ENCODE data around the gene KAZN. TPM values are rescaled to one million over a fixed set of nuclear protein-coding genes. Genes with fewer than 3 reads are reported as not detected.

Gene KAZN
- total and polyA plus RNA-seq, 2 of the 8 experiments (the other 6 are each of a cell fraction or from before 2014, with no cell fraction given): 3.7 to 11.8 TPM

DNA sequence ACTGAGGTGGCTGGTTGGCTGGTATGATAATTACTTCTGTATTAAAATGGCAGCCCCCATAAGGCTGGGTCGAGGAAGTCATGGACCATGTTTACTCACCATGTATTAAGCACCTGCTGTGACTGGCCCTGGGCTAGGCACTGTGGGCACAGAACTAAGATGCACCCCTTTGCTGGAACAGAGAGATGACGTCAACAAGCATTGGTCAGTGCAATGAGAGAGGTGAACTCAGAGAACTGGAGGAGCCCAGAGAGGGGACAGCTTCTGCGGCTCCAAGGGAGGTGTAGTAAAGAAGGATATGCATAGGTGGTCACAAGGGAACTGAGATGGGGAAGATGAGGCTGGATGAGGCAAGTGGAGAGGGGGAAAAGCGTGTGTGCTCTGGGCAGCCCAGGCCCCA is 88.7 kb downstream of the KAZN start:
- H3K4ac ChIP-seq (replicated peaks; ENCODE audit: insufficient read length, low read depth, low read length): no peak overlapping the region
- H3K27ac ChIP-seq (ENCODE audit: low read depth, low read length): no peak overlapping the region
- no peak overlapping the region for H2AFZ ChIP-seq (ENCODE audit: low read length)
- no peak overlapping the region for H2BK120ac ChIP-seq (replicated peaks; ENCODE audit: low read depth, low read length)
- no peaks in the 10 kb centered on the region for H3K23me2 ChIP-seq (ENCODE audit: low read depth, low read length)
- H3K14ac ChIP-seq (ENCODE audit: insufficient read length): no peak overlapping the region
- H3K56ac ChIP-seq (replicated peaks; ENCODE audit: insufficient read length, low read depth, low read length): no peak overlapping the region
- no peak overlapping the region for H2BK5ac ChIP-seq (ENCODE audit: low read depth, low read length)
- H3K18ac ChIP-seq (ENCODE audit: extremely low read depth, low read length): no peak overlapping the region
- H4K8ac ChIP-seq (ENCODE audit: extremely low read depth, insufficient read depth, low read length): no peak overlapping the region
- FAIRE-seq: no peak
- peaks cover 0 to 3% of the 10 kb centered on the region in 2 experiments; a peak in 1 of 4 replicates for H3K9me3 ChIP-seq (ENCODE audit: insufficient read depth in 2 of 2, low read depth in 1 of 2, low read length in 1 of 2)
- no peaks in the 10 kb centered on the region for H3K27me3 ChIP-seq (replicated peaks in 1 of 4; ENCODE audit: control insufficient read depth in 3 of 4, extremely low read depth in 1 of 4, insufficient read depth in 3 of 4, low read length in 3 of 4)
- H4K91ac ChIP-seq (replicated peaks; ENCODE audit: insufficient read length, low read length): peak overlapping the region; percentile 81
- 85% methylated on average over 4 of the region's 4 CpGs; no CpG with 5 or more reads in 1 of the 2 experiments for WGBS, 2 experiments (ENCODE audit: extremely low coverage in 1 of 2, insufficient coverage in 1 of 2, insufficient read length in 1 of 2, insufficient replicate concordance in 2 of 2, low coverage in 1 of 2, low lambda C conversion rate in 2 of 2, missing lambda C conversion rate in 1 of 2)
- no peak overlapping the region for H3K4me3 ChIP-seq (ENCODE audit: extremely low read depth in 1 of 4, insufficient read depth in 2 of 4, low read depth in 3 of 4, low read length in 4 of 4)
- no peaks in the 10 kb centered on the region for H4K20me1 ChIP-seq (replicated peaks in 1 of 2; ENCODE audit: control insufficient read depth in 1 of 2, insufficient read depth in 2 of 2, low read length in 2 of 2)
- ChIA-PET POLR2A (ENCODE audit: partially characterized antibody) (no interaction called here), CTCF (ENCODE audit: partially characterized antibody) (interaction anchor here (0.7 to 2.2 kb wide), 4 partner anchors 8 to 228 kb away, joined by 3 to 6 read pairs (median 4); no protein-coding TSS in a partner anchor)
- no peak overlapping the region for H2AK5ac ChIP-seq (ENCODE audit: low read depth, low read length)
- TF ChIP-seq SIRT6 (IDR thresholded peaks at IDR 0.05; ENCODE audit: low read length) (no peak), FOSL1 (IDR thresholded peaks at IDR 0.05; ENCODE audit: insufficient read depth, low read depth, low read length) (no peak), RNF2 (IDR thresholded peaks at IDR 0.05; ENCODE audit: borderline replicate concordance, low read depth, low read length, missing control alignments, poor library complexity, severe bottlenecking) (no peak), SIX5 (IDR thresholded peaks at IDR 0.05; ENCODE audit: low read depth, low read length) (no peak), POLR2AphosphoS5 (IDR thresholded peaks at IDR 0.05; ENCODE audit: low read depth, low read length) (no peak), TEAD4 (IDR thresholded peaks at IDR 0.05; ENCODE audit: low read depth, low read length) (no peak), POU5F1 (IDR thresholded peaks at IDR 0.05; ENCODE audit: low read depth, low read length) (no peak)
- TF ChIP-seq, protein P1, sequence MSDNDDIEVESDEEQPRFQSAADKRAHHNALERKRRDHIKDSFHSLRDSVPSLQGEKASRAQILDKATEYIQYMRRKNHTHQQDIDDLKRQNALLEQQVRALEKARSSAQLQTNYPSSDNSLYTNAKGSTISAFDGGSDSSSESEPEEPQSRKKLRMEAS (IDR thresholded peaks at IDR 0.05): no peak
- H4K5ac ChIP-seq (ENCODE audit: insufficient read length, low read depth, low read length): no peak overlapping the region
- H2BK15ac ChIP-seq (ENCODE audit: low read length): no peak overlapping the region
- H3K79me2 ChIP-seq (ENCODE audit: control insufficient read depth in 1 of 2, insufficient read depth in 2 of 2, low read length in 2 of 2): no peaks in the 10 kb centered on the region
- no peaks in the 10 kb centered on the region for H3K36me3 ChIP-seq (ENCODE audit: control insufficient read depth in 2 of 4, insufficient read depth in 4 of 4, low read length in 3 of 4)
- no peak overlapping the region for H3K4me2 ChIP-seq (ENCODE audit: insufficient read depth in 1 of 2, low read depth in 2 of 2, low read length in 2 of 2)
- H3K23ac ChIP-seq (ENCODE audit: insufficient read length): no peak overlapping the region
- DNase-seq (ENCODE audit: low read depth in 1 of 2, low spot score in 2 of 2): no peak
- H3K79me1 ChIP-seq (ENCODE audit: low read depth, low read length): no peaks in the 10 kb centered on the region; the same call in 1 of the 2 replicates
- no peak overlapping the region; the same call in 1 of the 2 replicates for H2BK20ac ChIP-seq (ENCODE audit: low read length)
- H2BK12ac ChIP-seq (ENCODE audit: low read depth, low read length): no peak overlapping the region
- no peaks in the 10 kb centered on the region for H3K4me1 ChIP-seq (replicated peaks in 1 of 4; ENCODE audit: control insufficient read depth in 3 of 4, insufficient read depth in 4 of 4, low read length in 3 of 4)
- no peak overlapping the region for H3K9ac ChIP-seq (replicated peaks in 1 of 4; ENCODE audit: extremely low read depth in 1 of 4, low read depth in 3 of 4, low read length in 3 of 4)
